ENCODE data around the gene SYTL1. TPM values are rescaled to one million over a fixed set of nuclear protein-coding genes. Genes with fewer than 3 reads are reported as not detected.
A peak's percentile ranks its signal among the peaks of the same experiment; 100 is the strongest.

The SYTL1 gene
- total RNA-seq, 2 experiments from 2014 or later: 81.0 to 83.1 TPM

GRCh38 chr1:27301582-27302199, 40.1 kb upstream of the SYTL1 start:
- ATAC-seq: no peak
- no peak overlapping the region for H3K4me3 Mint-ChIP-seq
- H3K4me1 Mint-ChIP-seq (ENCODE audit: low read depth): no peaks in the 10 kb centered on the region
- no peaks in the 10 kb centered on the region for H3K9me3 Mint-ChIP-seq (ENCODE audit: insufficient read depth)
- H3K27ac Mint-ChIP-seq: no peak overlapping the region
- ChIA-PET POLR2A (interaction anchor here (1.6 kb wide), 1 partner anchor 55 kb away, joined by 4 read pairs; no protein-coding TSS in a partner anchor), CTCF (interaction anchor here (0.7 to 10.6 kb wide), 27 partner anchors 8 to 362 kb away, joined by 3 to 266 read pairs (median 4); partner anchors contain the start of genes AHDC1, GPR3 and MAP3K6)
- H3K27me3 Mint-ChIP-seq (ENCODE audit: low read depth): no peaks in the 10 kb centered on the region
- no peaks in the 10 kb centered on the region for H3K36me3 Mint-ChIP-seq (ENCODE audit: low read depth)
- DNase-seq: no peak

- Mint-ChIP-seq H3K27ac (no peak overlapping the region), H3K4me1 (ENCODE audit: low read depth) (no peaks in the 10 kb centered on the region), H3K27me3 (ENCODE audit: low read depth) (no peaks in the 10 kb centered on the region), H3K9me3 (ENCODE audit: insufficient read depth) (no peaks in the 10 kb centered on the region), H3K4me3 (no peak overlapping the region), H3K36me3 (ENCODE audit: low read depth) (no peaks in the 10 kb centered on the region)
- ChIA-PET CTCF (interaction anchor here (0.7 to 10.6 kb wide), 18 partner anchors 8 to 304 kb away, joined by 3 to 266 read pairs (median 18); partner anchors contain the start of genes AHDC1, GPR3 and MAP3K6), POLR2A (interaction anchor here (1.6 kb wide), 1 partner anchor 54 kb away, joined by 4 read pairs; no protein-coding TSS in a partner anchor)
- DNase-seq: no peak
- ATAC-seq: no peak
These were observed 39.2 kb upstream of the SYTL1 start for GRCh38 chr1:27302612-27303011.

- ATAC-seq (no peak), DNase-seq (no peak)
- Mint-ChIP-seq H3K27me3 (ENCODE audit: low read depth) (no peaks in the 10 kb centered on the region), H3K27ac (no peak overlapping the region), H3K36me3 (ENCODE audit: low read depth) (no peaks in the 10 kb centered on the region), H3K9me3 (ENCODE audit: insufficient read depth) (no peaks in the 10 kb centered on the region), H3K4me1 (ENCODE audit: low read depth) (no peaks in the 10 kb centered on the region), H3K4me3 (no peak overlapping the region)
- ChIA-PET POLR2A (no interaction called here), CTCF (interaction anchor here (1.6 to 10.6 kb wide), 4 partner anchors 20 to 303 kb away, joined by 5 to 266 read pairs (median 84); partner anchors contain the start of gene AHDC1)
These were observed 38.3 kb upstream of the SYTL1 start for GRCh38 chr1:27303509-27303908.

- no peaks in the 10 kb centered on the region for H3K9me3 Mint-ChIP-seq (ENCODE audit: insufficient read depth)
- ChIA-PET POLR2A (no interaction called here), CTCF (interaction anchor here (1.3 kb wide), 1 partner anchor 26 kb away, joined by 4 read pairs; no protein-coding TSS in a partner anchor)
- DNase-seq (no peak), ATAC-seq (peak; percentile 19)
- no peaks in the 10 kb centered on the region for H3K36me3 Mint-ChIP-seq (ENCODE audit: low read depth)
- H3K4me1 Mint-ChIP-seq (ENCODE audit: low read depth): no peaks in the 10 kb centered on the region
- no peaks in the 10 kb centered on the region for H3K27me3 Mint-ChIP-seq (ENCODE audit: low read depth)
- H3K4me3 Mint-ChIP-seq: no peak overlapping the region
- H3K27ac Mint-ChIP-seq: no peak overlapping the region
These were observed 35.8 kb upstream of the SYTL1 start for GRCh38 chr1:27306071-27306470.

GRCh38 chr1:27306892-27307761, 34.7 kb upstream of the SYTL1 start:
- DNase-seq: no peak
- H3K4me1 Mint-ChIP-seq (ENCODE audit: low read depth): no peaks in the 10 kb centered on the region
- no peak for ATAC-seq
- H3K4me3 Mint-ChIP-seq: no peak overlapping the region
- ChIA-PET POLR2A (no interaction called here), CTCF (interaction anchor here (0.9 to 8.3 kb wide), 7 partner anchors 9 to 300 kb away, joined by 3 to 128 read pairs (median 4); partner anchors contain the start of genes GPR3 and MAP3K6)
- H3K9me3 Mint-ChIP-seq (ENCODE audit: insufficient read depth): no peaks in the 10 kb centered on the region
- no peaks in the 10 kb centered on the region for H3K27me3 Mint-ChIP-seq (ENCODE audit: low read depth)
- H3K36me3 Mint-ChIP-seq (ENCODE audit: low read depth): no peaks in the 10 kb centered on the region
- H3K27ac Mint-ChIP-seq: peak overlapping the region; percentile 34

- Mint-ChIP-seq H3K27me3 (ENCODE audit: low read depth) (peaks cover 3% of the 10 kb centered on the region), H3K27ac (no peak overlapping the region), H3K36me3 (ENCODE audit: low read depth) (no peaks in the 10 kb centered on the region), H3K4me1 (ENCODE audit: low read depth) (no peaks in the 10 kb centered on the region), H3K9me3 (ENCODE audit: insufficient read depth) (no peaks in the 10 kb centered on the region), H3K4me3 (no peak overlapping the region)
- ChIA-PET CTCF (interaction anchor here (0.9 to 8.3 kb wide), 12 partner anchors 10 to 299 kb away, joined by 3 to 128 read pairs (median 3); partner anchors contain the start of genes GPR3 and MAP3K6), POLR2A (no interaction called here)
- DNase-seq (no peak), ATAC-seq (no peak)
These were observed 33.8 kb upstream of the SYTL1 start for GRCh38 chr1:27307874-27308598.

GRCh38 chr1:27314169-27314568, 27.7 kb upstream of the SYTL1 start:
- peaks cover 7% of the 10 kb centered on the region for H3K27me3 Mint-ChIP-seq (ENCODE audit: low read depth)
- no peaks in the 10 kb centered on the region for H3K4me1 Mint-ChIP-seq (ENCODE audit: low read depth)
- POLR2A ChIA-PET: interaction anchor here (1.0 kb wide), 1 partner anchor 13 kb away, joined by 3 read pairs; no protein-coding TSS in a partner anchor
- DNase-seq: no peak
- no peak for ATAC-seq
- no peak overlapping the region for H3K27ac Mint-ChIP-seq
- no peaks in the 10 kb centered on the region for H3K9me3 Mint-ChIP-seq (ENCODE audit: insufficient read depth)
- CTCF ChIA-PET: interaction anchor here (1.1 to 8.3 kb wide), 4 partner anchors 16 to 74 kb away, joined by 3 to 128 read pairs (median 6); partner anchors contain the start of gene SYTL1
- H3K4me3 Mint-ChIP-seq: no peak overlapping the region
- no peaks in the 10 kb centered on the region for H3K36me3 Mint-ChIP-seq (ENCODE audit: low read depth)

GRCh38 chr1:27314737-27315136, 27.1 kb upstream of the SYTL1 start:
- Mint-ChIP-seq H3K36me3 (ENCODE audit: low read depth) (no peaks in the 10 kb centered on the region), H3K4me1 (ENCODE audit: low read depth) (no peaks in the 10 kb centered on the region), H3K9me3 (ENCODE audit: insufficient read depth) (no peaks in the 10 kb centered on the region), H3K27ac (no peak overlapping the region), H3K27me3 (ENCODE audit: low read depth) (peaks cover 7% of the 10 kb centered on the region), H3K4me3 (no peak overlapping the region)
- CTCF ChIA-PET: interaction anchor here (0.8 to 8.3 kb wide), 3 partner anchors 14 to 18 kb away, joined by 3 to 128 read pairs (median 5); no protein-coding TSS in a partner anchor
- POLR2A ChIA-PET: interaction anchor here (1.0 kb wide), 1 partner anchor 12 kb away, joined by 3 read pairs; no protein-coding TSS in a partner anchor
- no peak for DNase-seq
- no peak for ATAC-seq

GRCh38 chr1:27316860-27317259, 25.0 kb upstream of the SYTL1 start:
- CTCF ChIA-PET: interaction anchor here (0.9 to 3.3 kb wide), 7 partner anchors 16 to 80 kb away, joined by 3 to 12 read pairs (median 4); no protein-coding TSS in a partner anchor
- H3K4me3 Mint-ChIP-seq: no peak overlapping the region

GRCh38 chr1:27318136-27318535, 23.7 kb upstream of the SYTL1 start:
- Mint-ChIP-seq H3K27me3 (ENCODE audit: low read depth) (peaks cover 4% of the 10 kb centered on the region), H3K27ac (no peak overlapping the region), H3K36me3 (ENCODE audit: low read depth) (no peaks in the 10 kb centered on the region), H3K9me3 (ENCODE audit: insufficient read depth) (no peaks in the 10 kb centered on the region), H3K4me1 (ENCODE audit: low read depth) (peaks cover 12% of the 10 kb centered on the region), H3K4me3 (no peak overlapping the region)
- ChIA-PET CTCF (interaction anchor here (0.6 to 3.3 kb wide), 4 partner anchors 14 to 76 kb away, joined by 3 to 12 read pairs (median 8); no protein-coding TSS in a partner anchor), POLR2A (interaction anchor here (1.7 kb wide), 1 partner anchor 9 kb away, joined by 6 read pairs; no protein-coding TSS in a partner anchor)
- DNase-seq (no peak), ATAC-seq (no peak)

More at GRCh38 chr1:27316860-27317259, 25.0 kb upstream of the SYTL1 start:
- no peak overlapping the region for H3K27ac Mint-ChIP-seq
- peaks cover 6% of the 10 kb centered on the region for H3K4me1 Mint-ChIP-seq (ENCODE audit: low read depth)
- H3K36me3 Mint-ChIP-seq (ENCODE audit: low read depth): no peaks in the 10 kb centered on the region
- DNase-seq (no peak), ATAC-seq (no peak)
- POLR2A ChIA-PET: no interaction called here
- peaks cover 7% of the 10 kb centered on the region for H3K27me3 Mint-ChIP-seq (ENCODE audit: low read depth)
- no peaks in the 10 kb centered on the region for H3K9me3 Mint-ChIP-seq (ENCODE audit: insufficient read depth)

- Mint-ChIP-seq H3K4me3 (no peak overlapping the region), H3K27me3 (ENCODE audit: low read depth) (peaks cover 4% of the 10 kb centered on the region), H3K27ac (no peak overlapping the region), H3K4me1 (ENCODE audit: low read depth) (peaks cover 16% of the 10 kb centered on the region), H3K36me3 (ENCODE audit: low read depth) (no peaks in the 10 kb centered on the region), H3K9me3 (ENCODE audit: insufficient read depth) (no peaks in the 10 kb centered on the region)
- ChIA-PET POLR2A (interaction anchor here (1.7 kb wide), 1 partner anchor 9 kb away, joined by 6 read pairs; no protein-coding TSS in a partner anchor), CTCF (interaction anchor here (0.6 to 3.3 kb wide), 4 partner anchors 14 to 76 kb away, joined by 3 to 12 read pairs (median 8); no protein-coding TSS in a partner anchor)
- DNase-seq: no peak
- ATAC-seq: no peak
These were observed 23.2 kb upstream of the SYTL1 start for GRCh38 chr1:27318596-27318995.

Measured in activated CD8-positive, alpha-beta T cell treated with anti-CD3 and anti-CD28 coated beads, Interleukin-2, amount 10 ng/mL, durations not matched to agents 7 days and 5 days (primary cell).